Duodenal mucosa (tissue), 2 donors: ENCODE data around the gene KRTAP10-4.
"Not testable (repeated sequence)": the region's sequence is repeated elsewhere in the genome, so short reads cannot be mapped to it uniquely, and the experiment has no call there.

Experiments used
- H3K27ac ChIP-seq: one replicate; pipeline ENCODE4 v1.7.0; 2013; ENCODE audit warnings: low read depth, low read length
- H3K27me3 ChIP-seq, 2 donors: one replicate each; pipeline ENCODE4 v1.7.0; 2013; ENCODE audit warnings: low read length in 2 of 2, control low read depth in 1 of 2; ENCODE audit not compliant: insufficient read depth in 2 of 2, control insufficient read depth in 1 of 2
- H3K36me3 ChIP-seq, 2 donors: one replicate each; pipeline ENCODE4 v1.7.0; 2013; ENCODE audit warnings: low read length in 2 of 2, control low read depth in 1 of 2; ENCODE audit not compliant: insufficient read depth in 2 of 2, control insufficient read depth in 1 of 2
- H3K4me1 ChIP-seq, 2 donors: one replicate each; pipeline ENCODE4 v1.7.0; 2013; ENCODE audit warnings: low read length in 2 of 2, control low read depth in 1 of 2; ENCODE audit not compliant: insufficient read depth in 2 of 2, control insufficient read depth in 1 of 2
- H3K4me3 ChIP-seq, 2 donors: one replicate each; pipeline ENCODE4 v1.7.0; 2013; ENCODE audit warnings: low read length in 2 of 2, low read depth in 1 of 2
- H3K9ac ChIP-seq, 2 donors: one replicate each; pipeline ENCODE4 v1.7.0; 2013; ENCODE audit warnings: low read length in 2 of 2, low read depth in 1 of 2
- H3K9me3 ChIP-seq, 2 donors: one replicate each; pipeline ENCODE4 v1.7.0; 2013; ENCODE audit warnings: low read length in 2 of 2, control low read depth in 1 of 2; ENCODE audit not compliant: control insufficient read depth in 1 of 2

KRTAP10-4 gene

GRCh38 chr21:44600118-44600978 lies 26.8 kb downstream of the KRTAP10-4 start, which contains the start of gene KRTAP10-7:
Gene KRTAP10-7, plus strand, starts transcription at chr21:44600597. Its CDS starts 25 bp downstream, at chr21:44600622.
- not testable (repeated sequence) for H3K4me3 ChIP-seq, H3K9ac ChIP-seq, H3K9me3 ChIP-seq, H3K36me3 ChIP-seq, H3K4me1 ChIP-seq, H3K27ac ChIP-seq
- peaks cover 5 to 21% of the 10 kb centered on the region in 2 donors for H3K27me3 ChIP-seq

- not testable (repeated sequence) for H3K9ac ChIP-seq, H3K27ac ChIP-seq, H3K4me1 ChIP-seq, H3K36me3 ChIP-seq, H3K4me3 ChIP-seq, H3K9me3 ChIP-seq
- peaks cover 5 to 21% of the 10 kb centered on the region in 2 donors for H3K27me3 ChIP-seq
Observed at GRCh38 chr21:44601091-44601490, 27.6 kb downstream of the KRTAP10-4 start.

- Histone ChIP-seq H3K4me3 (no peak overlapping the region), H3K36me3 (no peaks in the 10 kb centered on the region), H3K27ac (no peak overlapping the region), H3K9ac (no peak overlapping the region), H3K4me1 (no peaks in the 10 kb centered on the region), H3K9me3 (no peaks in the 10 kb centered on the region), H3K27me3 (peaks cover 5 to 21% of the 10 kb centered on the region in 2 donors)
Observed at GRCh38 chr21:44601596-44602462, 28.3 kb downstream of the KRTAP10-4 start.

GRCh38 chr21:44602463-44602850 lies 28.9 kb downstream of the KRTAP10-4 start:
- no peaks in the 10 kb centered on the region for H3K9me3 ChIP-seq
- peaks cover 5 to 21% of the 10 kb centered on the region in 2 donors for H3K27me3 ChIP-seq
- no peaks in the 10 kb centered on the region for H3K4me1 ChIP-seq

GRCh38 chr21:44603109-44603875 lies 29.8 kb downstream of the KRTAP10-4 start:
- Histone ChIP-seq H3K9me3 (no peaks in the 10 kb centered on the region), H3K36me3 (no peaks in the 10 kb centered on the region), H3K9ac (no peak overlapping the region), H3K27me3 (peaks cover 5 to 21% of the 10 kb centered on the region in 2 donors), H3K27ac (no peak overlapping the region), H3K4me3 (no peak overlapping the region), H3K4me1 (no peaks in the 10 kb centered on the region)

More at GRCh38 chr21:44602463-44602850, 28.9 kb downstream of the KRTAP10-4 start:
- Histone ChIP-seq H3K36me3 (no peaks in the 10 kb centered on the region), H3K4me3 (no peak overlapping the region), H3K9ac (no peak overlapping the region), H3K27ac (no peak overlapping the region)

- no peak overlapping the region for H3K4me3 ChIP-seq
- peaks cover 5 to 21% of the 10 kb centered on the region in 2 donors for H3K27me3 ChIP-seq
- H3K36me3 ChIP-seq: no peaks in the 10 kb centered on the region
- no peaks in the 10 kb centered on the region for H3K9me3 ChIP-seq
- H3K4me1 ChIP-seq: no peaks in the 10 kb centered on the region
- H3K27ac ChIP-seq: no peak overlapping the region
- no peak overlapping the region for H3K9ac ChIP-seq
Observed at GRCh38 chr21:44603911-44604310, 30.4 kb downstream of the KRTAP10-4 start.

- H3K27ac ChIP-seq: no peak overlapping the region
- H3K36me3 ChIP-seq: no peaks in the 10 kb centered on the region
- no peaks in the 10 kb centered on the region for H3K4me1 ChIP-seq
- no peak overlapping the region for H3K9ac ChIP-seq
- H3K27me3 ChIP-seq: peaks cover 5 to 7% of the 10 kb centered on the region in 2 donors
- no peak overlapping the region for H3K4me3 ChIP-seq
- peaks cover 5 to 7% of the 10 kb centered on the region in 2 donors for H3K9me3 ChIP-seq
Observed at GRCh38 chr21:44606495-44606894, 33.0 kb downstream of the KRTAP10-4 start.

GRCh38 chr21:44609193-44609592 lies 35.7 kb downstream of the KRTAP10-4 start:
- Histone ChIP-seq H3K27me3 (no peaks in the 10 kb centered on the region), H3K9ac (no peak overlapping the region), H3K9me3 (peaks cover 5 to 7% of the 10 kb centered on the region in 2 donors), H3K27ac (no peak overlapping the region), H3K36me3 (no peaks in the 10 kb centered on the region), H3K4me1 (no peaks in the 10 kb centered on the region), H3K4me3 (no peak overlapping the region)

GRCh38 chr21:44610157-44610843 lies 36.8 kb downstream of the KRTAP10-4 start:
- H3K4me1 ChIP-seq, H3K36me3 ChIP-seq, H3K27me3 ChIP-seq, H3K9me3 ChIP-seq, H3K27ac ChIP-seq, H3K9ac ChIP-seq, H3K4me3 ChIP-seq: not testable (repeated sequence)
